HG02981 (cell line): Measurements from ENCODE around the gene SLC1A7.

ENCODE experiments used
- ATAC-seq: cut with Tn5 transposase; IDR thresholded peaks from one replicate; pipeline ENCODE4 v1.9.1; 2021; ENCODE audit warnings: mild to moderate bottlenecking, moderate library complexity; ENCODE audit not compliant: unreplicated experiment

SLC1A7 gene

DNA sequence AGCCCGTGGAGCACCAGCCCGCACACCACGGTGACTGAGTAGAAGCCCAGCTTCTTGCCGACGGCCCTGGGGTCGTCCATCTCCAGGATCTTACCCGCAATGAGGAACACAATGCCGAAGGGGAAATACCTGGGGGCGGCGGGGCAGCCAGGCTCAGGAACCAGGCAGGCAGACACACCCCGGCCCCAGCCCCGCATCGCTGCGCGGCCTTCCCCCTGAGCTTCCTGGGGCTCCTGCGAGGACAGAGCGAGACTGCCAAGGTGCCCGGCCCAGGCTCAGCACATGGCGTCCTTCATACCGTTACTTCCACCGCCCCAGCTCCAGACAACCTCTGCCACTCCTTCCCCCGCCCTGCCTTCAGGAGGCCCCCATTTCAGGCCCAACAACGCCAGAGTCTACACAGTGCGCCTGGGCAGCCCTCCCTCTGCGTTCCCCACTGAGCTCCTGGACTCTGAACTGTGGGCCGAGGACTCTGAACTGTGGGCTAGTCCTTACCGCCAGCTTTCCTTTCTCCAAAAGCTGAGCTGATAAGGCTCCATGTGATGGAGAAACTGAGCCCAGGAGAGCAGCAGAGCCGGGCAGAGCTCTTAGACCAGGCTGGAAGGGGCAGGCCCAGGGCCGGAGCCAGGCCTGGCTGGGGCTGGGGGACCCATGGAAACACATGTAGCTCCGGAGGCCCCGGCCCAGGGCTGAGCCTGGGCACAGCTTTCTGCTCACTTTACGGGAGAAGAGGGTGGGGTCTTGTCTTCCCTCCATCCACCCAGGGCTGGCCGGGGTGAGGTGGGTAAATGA, 49.6 kb downstream of the SLC1A7 start:
- ATAC-seq, result no peak

DNA sequence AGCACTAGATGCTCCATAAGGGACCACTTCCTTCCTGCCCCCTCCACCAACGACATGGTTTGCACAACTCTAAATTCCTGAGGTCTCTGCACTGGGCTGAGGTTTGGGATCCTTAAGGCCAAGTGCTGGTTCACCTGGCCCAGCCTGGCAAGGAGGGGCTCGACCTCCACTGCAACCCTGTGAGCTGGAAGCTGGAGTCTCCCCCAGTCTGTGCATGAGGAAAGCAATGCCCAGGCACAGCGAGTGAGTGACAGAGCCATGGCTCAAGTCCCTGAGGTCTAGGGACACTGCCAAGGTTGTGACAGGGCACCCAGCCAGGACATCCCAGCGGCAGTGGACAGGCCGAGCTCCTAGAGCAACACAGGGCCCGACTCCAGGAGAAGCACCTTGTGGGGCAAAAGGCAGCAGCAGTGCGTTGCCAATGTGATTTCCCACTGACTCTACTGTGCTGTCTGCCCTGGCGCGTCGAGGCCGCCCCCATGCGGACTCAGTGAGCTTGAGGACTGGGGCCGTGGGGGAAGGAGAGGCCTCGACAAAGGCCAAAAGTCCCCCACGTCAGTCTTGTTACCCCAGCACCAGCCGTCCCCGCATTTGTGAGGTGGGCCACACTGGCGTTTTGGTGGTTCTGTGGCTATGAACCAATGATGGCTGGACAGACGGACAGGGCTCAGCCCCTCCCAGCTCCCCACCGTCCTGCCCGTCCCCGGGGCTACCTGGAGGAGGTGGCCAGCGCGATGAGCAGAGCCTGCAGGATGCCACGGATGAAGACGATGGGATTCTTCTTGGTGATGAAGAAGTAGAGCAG, 50.4 kb downstream of the SLC1A7 start:
- no peak for ATAC-seq

DNA sequence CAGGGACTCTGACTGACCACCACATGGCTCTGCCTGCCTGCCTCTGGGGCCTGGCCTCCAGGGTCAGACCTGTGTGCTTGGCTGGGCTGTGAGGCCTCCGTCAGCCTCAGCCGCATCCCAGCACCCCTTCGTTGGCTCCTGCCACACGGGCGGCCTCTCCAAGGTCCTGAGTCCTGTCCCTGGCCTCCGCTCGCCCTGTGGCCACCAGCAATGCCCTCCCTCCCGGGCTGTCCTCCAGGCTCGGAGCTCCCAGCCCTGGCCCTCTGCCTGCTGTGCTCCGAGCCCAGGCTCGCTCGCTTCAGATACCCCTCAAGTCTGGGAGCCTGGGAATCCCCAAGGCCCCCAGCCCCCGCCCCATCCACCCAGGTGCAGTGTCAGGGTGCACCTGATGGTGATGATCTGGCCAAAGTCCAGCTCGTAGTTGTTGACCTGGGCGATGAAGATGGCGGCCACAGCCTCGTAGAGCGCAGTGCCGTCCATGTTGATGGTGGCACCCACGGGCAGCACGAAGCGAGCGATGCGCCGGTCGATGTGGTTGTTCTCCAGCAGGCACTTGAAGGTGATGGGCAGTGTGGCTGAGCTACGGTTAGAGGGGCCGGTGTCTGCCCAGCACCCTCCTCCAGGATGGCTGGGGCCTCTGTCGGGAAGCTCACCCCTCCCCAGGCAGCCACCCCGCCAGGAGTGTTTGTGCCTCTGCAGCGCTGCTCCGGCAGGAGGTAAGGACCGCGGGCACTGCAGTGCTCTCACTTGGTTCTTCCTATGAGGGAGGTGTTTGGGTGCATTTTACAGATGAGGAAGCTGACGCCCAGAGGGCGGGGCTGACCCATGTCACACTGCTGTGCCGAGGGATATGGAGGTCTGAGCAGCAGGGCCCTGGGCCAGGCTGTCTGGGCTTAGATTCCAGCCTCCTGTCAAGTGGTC, 52.0 kb downstream of the SLC1A7 start:
- ATAC-seq, result no peak

DNA sequence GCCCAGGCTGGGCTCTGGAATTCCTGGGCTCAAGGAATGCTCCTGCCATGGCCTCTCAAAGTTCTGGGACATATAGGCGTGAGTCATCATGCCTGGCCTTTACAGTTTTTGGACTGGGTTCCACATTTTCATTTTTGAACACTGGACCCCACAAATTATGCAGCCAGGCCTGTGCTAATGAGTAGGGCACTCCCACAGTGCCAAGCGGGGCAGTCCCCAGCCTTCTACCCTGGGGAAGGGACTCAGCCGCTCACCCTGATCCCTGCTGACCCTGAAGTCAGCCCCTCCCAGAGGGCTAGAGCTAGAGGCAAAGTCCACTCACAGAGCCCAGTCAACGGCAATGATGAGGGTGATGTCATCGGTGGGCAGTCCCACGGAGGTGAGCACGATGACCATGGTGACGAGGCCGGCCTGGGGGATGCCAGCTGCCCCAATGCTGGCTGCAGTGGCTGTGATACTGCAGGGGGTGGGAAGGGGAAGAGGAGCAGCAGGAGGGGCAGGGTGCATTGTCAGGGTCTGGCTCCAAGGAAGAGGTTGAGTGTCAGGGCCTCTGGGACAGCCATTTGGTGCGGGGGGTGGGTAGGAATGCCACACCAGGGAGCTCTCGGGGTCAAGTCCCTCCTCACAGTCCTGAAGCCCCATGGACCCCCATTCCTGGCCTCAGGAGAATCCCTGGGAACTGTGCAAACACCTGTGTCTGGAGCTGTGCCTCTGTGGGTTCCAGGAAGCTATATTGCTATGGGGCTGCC, 52.8 kb downstream of the SLC1A7 start:
- ATAC-seq, result no peak

DNA sequence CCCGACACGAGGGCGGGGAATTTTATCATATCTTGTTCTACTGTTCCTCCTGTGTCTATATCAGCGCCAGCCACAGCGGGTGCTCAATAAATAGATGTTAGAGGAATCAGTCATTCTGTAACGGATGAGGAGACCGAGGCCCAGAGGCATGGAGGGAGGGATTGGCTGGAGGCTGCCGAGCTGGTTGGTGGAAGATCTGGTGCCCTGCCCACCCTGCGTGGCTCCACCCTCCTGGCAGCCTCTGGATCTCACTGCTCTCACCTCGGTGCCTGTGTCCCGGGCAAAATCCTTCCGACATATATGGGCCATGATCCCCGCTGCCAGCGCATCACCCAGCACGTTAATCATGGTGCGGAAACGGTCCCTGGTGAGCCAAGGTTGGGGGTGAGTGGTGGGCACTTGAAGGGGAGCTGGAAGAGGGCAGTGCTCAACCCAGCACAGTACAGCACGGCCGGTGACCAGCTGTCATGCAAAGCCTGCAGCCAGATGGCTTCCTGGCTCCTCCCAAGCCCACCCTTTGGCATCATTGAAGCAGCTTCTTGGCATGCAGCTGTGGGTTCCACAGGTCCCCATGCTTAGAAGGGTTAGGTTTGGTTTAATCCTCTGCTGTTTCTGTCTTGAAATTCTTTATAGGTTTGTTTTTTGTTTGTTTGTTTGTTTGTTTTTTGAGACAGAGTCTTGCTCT, 53.7 kb downstream of the SLC1A7 start:
- ATAC-seq, result no peak

DNA sequence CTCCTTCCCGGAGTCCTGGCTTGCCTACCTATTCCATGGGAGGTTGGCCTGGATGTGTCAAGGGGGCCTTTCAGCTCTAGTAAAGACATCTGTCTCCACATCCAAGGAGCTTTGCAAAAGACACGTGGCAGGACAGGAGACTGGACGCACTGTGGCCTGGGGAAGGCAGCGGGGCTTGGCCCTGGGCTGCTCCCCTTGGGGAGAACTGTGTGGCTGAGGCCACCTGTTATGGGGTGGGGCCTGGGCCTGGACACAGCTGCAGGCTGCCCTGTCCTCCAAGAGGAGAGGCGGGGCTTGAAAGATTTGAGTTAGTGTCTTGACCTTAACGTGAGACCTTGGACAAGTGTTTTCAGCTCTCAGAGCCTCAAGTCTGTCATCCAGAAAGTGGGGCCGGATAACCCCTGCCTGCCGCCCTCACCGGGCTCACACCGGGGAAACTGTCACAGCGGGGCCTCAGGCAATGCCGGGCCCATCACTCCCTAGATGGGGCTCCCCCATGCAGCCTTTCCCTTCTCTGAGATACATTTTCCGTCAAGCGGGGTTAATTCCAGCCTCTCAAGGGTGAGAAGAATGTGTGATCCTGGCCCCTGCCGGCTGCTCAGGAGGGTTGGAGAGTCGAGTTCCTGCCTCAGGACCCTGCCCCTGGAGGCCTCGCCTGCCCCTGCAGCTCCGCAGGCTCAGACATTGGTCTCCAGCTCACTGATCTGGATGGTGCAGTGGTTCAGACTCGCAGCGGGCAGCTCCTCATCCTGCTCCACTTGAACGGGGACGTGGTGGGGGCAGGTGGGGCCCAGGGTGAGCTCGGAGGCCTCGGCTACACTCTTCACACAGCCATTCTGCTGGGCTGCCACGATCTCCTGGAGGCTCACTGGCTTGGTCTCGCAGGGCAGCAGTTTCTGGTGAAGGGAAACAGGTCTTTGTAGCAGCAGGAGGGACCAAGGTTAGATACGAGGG, 54.8 kb downstream of the SLC1A7 start:
- no peak for ATAC-seq

DNA sequence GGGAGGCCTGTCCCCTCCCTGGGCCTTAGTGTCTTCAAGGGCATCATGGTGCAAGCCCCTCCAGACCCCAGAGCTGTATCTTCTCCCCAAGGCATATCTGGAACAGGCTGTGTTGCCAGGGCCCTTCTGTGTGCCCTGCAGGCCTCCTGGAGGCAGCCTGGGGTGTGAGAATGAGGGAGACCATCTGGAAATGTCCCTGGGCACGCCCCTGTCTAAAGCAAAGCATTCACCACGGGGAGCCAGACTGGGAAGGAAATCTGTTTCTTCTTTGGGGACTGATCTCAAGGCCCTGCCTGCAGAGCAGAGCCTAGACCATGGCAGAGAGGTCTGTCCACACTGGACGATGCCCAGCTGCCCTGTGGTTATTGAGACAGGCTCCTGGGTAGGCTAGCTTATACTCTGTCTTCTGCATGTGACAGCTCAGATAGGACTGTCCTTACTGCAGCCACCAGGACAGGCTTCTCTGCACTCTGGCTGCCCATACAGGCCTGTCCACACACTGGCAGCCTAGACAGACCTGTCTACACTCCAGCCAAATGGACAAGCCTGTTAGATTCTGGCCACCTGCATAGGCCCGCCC, 55.9 kb downstream of the SLC1A7 start:
- ATAC-seq, result no peak

DNA sequence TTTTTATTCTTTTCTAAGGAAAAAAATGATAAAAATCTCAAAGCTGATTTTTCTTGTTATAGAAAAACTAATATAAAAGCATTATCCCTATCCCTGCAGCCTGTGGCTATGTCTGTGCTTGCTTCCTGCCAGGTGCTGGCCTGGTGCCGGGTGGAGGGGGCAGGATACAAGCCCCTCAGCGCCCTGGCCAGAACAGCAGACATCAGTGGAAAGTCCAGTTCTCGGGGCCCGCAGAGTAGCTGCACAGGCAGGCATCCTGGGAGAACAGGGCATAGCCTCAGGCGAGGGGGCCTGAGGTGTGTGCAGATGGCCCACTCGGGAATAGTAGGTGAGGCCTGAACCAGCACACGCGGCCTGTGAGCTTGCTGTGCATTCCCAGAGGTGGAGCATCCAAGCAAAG, 57.0 kb downstream of the SLC1A7 start:
- ATAC-seq, result no peak

DNA sequence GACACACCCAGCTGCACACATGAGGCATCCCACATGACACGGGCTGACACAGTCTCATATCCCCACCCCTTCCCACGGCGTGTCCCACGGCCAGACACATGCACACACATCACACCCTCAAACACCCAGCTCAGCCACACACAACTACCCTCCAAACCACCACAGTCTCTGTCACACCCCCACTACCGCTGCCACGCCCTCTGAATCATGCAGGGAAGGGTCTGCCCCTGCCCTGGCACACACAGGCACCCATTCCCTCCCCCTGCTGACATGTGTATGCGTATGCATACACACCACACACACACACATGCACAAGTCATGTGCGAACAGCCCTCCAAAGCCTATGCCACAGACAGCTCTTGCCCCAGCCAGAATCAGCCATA, 57.9 kb downstream of the SLC1A7 start:
- no peak for ATAC-seq

DNA sequence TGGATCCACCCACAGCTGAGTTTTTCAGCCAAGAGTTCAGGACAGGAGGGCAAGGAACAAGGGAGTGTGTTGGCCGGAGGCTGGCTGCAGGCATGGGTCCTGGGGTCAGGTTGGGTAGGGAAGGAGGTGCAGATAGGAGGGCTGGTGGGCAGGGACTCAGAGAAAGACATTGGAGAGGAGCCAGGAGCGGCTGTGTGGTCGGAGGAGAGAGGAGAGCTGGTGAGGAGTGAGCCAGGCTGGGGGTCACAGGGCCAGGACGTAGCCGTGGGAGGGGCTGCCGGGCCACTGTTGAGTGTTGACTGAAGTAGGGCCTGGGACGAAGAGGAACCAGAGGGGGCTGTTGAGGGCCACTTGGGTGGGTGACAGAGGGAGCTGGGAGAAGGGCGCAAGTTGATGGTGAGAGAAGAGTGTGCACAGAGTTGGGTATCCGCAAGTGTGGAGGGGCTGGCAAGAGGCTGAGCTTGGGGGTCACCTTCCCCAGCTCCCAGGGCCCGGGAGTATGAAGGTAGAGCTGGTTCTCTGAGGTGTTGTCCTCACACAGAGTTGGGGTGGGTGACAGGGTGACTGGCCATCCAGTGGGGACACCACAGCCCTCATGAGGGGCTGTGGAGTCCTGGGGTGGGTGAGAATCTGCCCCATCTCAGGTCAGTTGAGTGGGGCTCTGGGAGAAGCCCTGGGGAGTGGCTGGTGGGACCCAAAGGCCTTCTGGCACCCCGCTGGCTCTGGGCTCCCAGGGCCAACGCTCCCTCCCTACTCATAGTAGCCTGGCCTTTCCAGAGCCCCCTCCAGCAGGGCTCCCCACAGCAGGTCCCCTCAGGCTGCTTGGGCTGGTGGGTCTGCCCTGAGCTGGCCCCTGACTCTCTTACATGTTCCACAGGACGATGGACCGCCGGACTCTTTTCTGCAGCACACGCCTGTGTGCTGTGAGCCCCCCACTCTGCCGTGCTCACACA, 58.5 kb downstream of the SLC1A7 start:
- no peak for ATAC-seq

DNA sequence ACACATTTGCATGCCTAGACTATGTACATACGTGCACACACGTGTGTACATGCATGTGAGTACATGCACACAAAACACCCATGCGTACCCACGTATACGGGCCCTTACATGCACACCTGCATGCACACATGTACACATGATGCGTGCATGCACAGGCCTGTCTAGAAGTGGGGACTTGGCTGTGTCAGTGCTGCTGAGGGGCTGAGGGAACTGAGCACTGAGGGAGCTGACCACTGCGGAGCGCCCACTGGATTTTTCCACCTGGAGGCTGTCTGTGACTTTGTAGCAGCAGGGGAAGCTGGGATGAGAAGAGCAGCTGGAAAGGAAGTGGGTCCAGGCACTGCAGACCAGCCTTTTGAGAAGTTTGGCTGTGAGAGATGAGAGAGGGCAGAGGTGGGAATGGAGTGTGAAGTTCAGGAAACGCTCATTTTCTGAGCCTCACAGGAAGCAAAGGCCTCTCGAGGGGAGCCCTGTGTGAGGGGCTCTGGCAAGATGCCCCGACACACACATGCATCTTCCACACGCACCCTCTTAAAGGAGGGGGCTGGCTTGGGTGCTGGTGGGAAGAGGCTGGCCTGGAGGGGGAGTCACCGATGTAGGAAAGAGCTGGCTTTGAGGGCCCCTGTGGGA, 59.5 kb downstream of the SLC1A7 start:
- no peak for ATAC-seq

DNA sequence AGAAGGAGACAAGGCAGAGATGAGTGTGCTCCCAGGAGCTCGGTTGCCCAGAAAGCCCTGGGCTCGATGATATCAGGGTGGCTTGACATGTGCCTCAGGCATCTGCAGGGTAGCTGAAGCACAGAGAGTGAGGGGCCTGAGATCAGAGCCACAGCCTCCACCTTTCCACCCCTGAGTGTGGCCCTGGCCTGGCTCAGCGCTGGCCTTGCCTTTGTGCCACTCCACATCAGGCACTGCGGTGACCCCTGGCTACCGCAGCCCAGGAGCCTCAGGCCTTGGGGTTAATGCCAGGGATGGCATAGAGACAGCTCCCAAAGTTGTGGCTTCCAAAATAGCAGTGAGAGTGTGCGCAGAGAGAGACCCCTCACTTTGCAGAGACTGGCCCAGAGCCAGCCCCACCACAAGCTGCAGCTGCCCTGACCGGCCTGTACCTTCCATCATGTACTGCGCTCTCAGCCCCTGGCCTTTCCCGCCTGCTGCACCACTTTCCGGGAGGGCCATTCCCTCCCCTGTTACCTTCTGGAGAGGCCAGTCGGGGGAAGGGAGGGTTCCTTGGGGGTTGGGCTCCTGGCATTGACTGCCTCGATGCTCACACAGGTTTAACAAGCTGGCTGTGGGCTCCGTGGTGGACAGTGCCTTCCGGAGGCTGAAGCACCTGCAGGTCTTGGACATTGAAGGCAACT, 60.9 kb downstream of the SLC1A7 start:
- no peak for ATAC-seq

DNA sequence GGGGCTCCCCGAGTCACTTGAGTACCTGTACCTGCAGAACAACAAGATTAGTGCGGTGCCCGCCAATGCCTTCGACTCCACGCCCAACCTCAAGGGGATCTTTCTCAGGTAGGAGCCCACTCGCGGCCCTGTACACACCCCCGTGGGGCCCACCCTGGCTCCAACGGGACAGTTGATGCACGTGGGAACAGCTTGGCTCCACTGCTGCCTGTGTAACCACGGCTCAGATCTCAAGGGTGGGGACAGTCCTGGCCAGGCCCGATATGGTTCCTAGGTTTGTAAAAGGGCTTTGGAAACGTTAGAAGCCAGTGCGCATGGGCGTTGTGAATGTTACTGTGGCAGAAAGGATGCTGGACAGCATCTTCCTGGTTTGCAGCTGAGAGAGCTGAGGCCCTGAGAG, 61.7 kb downstream of the SLC1A7 start:
- no peak for ATAC-seq

DNA sequence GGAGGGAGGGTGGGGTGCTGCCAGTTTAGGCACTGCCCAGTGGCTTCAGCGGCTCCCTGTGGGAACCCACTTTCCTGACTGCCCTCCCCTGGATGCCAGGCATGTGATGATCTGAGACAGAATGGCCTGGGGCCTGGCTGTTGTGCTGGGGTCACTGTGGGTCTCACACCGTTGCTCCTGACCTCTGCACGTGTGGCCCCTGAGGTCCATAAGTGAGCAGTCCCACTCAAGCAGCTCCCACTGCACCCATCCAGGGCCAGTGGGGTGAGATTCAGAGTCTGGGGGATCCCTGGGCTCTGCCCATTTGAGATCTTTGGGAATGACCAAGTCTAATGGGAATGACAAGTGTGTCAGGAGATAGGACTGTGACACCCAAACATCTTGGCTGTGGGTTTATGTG, 62.4 kb downstream of the SLC1A7 start:
- ATAC-seq, result no peak

DNA sequence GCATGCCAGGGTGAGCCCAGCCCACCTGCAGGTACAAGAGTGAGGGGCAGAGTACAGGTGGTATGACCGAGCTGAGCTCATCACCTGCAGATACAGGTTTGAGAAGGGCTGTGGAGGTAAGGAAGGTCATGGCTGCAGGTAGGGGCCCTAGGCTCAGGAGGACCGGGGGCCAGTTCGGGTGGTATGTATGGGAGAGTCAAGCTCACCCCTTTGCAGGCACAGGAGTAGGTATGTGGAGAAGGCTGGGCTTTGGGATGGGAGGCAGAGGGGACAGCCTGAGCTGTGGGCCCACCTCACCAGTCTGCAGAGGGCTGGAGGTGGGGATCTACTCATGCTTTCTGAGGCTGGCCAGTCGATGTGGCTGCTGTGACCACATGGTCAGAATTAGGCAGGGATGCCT, 63.2 kb downstream of the SLC1A7 start:
- ATAC-seq, result no peak

DNA sequence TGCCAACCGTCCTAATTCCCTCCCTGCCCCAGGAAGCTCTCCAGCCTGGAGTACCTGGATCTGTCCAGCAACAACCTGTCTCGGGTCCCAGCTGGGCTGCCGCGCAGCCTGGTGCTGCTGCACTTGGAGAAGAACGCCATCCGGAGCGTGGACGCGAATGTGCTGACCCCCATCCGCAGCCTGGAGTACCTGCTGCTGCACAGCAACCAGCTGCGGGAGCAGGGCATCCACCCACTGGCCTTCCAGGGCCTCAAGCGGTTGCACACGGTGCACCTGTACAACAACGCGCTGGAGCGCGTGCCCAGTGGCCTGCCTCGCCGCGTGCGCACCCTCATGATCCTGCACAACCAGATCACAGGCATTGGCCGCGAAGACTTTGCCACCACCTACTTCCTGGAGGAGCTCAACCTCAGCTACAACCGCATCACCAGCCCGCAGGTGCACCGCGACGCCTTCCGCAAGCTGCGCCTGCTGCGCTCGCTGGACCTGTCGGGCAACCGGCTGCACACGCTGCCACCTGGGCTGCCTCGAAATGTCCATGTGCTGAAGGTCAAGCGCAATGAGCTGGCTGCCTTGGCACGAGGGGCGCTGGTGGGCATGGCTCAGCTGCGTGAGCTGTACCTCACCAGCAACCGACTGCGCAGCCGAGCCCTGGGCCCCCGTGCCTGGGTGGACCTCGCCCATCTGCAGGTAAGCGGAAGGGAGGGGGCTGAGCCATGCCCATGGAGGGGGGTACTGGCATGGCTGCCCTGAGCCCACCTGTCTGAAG, 63.9 kb downstream of the SLC1A7 start:
- no peak for ATAC-seq
